HG02678 (cell line): Measurements from ENCODE around the gene COL4A1.
A peak's percentile ranks its signal among the peaks of the same experiment; 100 is the strongest.

Experiments used
- ATAC-seq: cut with Tn5 transposase; IDR thresholded peaks from one replicate; pipeline ENCODE4 v1.9.1; 2021; ENCODE audit warnings: mild to moderate bottlenecking, moderate library complexity; ENCODE audit not compliant: unreplicated experiment

COL4A1 gene

GRCh38 chr13:110341445-110342244 lies 34.7 kb upstream of the COL4A1 start:
- ATAC-seq: peak; percentile 77

DNA sequence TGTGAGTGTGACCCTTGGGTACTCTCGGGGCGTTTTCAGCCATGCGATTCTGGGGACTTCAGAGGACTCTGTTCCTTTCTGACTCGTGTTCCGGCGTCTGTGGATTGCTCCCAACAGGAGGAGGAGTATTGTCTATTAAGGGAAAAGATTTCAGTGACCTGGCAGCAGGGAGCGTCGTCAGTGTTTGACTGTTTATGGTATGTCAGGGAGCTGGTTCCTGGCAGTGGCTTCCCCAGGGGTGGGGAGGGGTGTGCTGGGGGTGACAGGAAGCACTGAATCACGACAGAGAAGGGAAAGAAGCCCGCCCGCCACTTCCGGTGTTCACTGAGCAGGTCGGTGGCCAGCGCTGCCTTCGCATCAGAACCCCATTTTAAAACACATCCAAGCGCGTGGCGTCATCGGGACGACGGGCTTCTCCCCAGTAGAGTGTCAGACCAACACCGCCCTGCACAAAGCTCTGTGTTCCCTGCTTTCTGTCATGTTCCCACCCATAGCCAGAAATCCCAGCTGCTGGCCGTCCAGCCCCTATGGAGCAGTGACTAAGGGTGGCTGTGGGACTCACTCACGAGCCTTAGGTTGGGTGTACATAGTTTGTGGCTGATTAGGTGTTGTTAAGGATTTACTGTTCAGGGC lies 34.0 kb upstream of the COL4A1 start:
- ATAC-seq: peak; percentile 57

DNA sequence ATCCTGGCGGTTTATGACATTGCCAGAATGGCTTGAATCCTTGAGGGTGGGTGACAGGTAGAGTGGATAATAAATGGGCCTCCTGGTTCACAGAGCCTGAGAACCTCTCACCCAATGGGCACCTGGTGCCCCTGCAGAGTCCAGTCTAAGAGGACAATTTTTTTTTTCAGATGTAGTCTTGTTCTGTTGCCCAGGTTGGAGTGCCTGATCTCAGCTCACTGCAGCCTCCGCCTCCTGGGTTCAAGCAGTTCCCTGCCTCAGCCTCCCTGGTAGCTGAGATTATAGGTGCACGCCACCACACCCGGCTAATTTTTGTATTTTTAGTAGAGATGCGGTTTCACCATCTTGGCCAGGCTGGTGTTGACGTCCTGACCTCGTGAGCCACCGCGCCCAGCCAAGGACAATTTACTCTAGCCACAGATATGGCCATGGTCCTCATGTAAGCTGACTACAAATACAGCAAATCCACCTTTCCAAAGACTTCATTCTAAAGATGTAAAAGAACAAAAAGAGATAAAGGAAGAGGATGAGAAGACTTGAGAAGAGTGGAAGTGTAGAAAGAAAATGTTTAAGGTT lies 33.1 kb upstream of the COL4A1 start:
- no peak for ATAC-seq

DNA sequence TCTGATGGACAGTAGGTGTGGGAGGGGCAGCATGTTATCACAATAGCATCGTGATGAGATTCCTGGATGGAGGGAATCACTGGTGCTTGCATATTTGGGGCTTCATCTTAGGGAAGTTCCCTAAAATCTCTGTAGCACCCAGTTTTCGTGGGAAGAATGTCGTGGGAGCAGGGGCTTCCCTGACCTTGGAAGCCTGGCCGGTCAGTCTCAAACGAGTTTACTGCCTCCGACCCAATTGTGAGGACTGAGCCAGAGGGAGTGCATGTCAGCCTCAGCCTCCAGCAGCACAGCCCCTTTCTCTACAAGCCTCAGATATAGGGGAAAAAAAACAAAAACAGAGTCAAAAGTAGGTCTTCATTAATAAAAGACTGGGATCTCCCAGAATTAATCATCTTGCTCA lies 32.3 kb upstream of the COL4A1 start:
- ATAC-seq: no peak

- ATAC-seq: no peak
Observed at GRCh38 chr13:110338441-110339101, 31.6 kb upstream of the COL4A1 start.

DNA sequence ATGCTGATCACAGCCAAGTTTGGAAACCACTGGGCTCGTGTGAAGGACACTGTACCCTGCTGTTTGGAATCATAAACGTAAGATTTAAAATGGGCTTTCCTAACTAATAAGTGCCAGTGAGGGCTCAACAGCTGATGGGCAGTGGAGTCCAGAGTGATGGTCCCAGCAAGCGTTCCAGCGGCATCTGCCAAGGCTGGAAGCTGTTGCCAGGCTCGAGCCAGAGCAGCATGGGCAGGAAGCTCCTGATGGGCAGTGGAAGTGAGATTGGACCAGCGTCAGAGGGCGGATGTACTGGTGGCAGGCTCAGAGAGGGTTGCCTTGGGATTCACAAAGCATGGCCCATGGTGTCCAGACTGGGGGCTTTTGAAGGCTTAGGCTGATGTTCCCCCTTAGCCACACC lies 30.3 kb upstream of the COL4A1 start:
- no peak for ATAC-seq

- no peak for ATAC-seq
Observed at GRCh38 chr13:110336681-110337080, 29.7 kb upstream of the COL4A1 start.

DNA sequence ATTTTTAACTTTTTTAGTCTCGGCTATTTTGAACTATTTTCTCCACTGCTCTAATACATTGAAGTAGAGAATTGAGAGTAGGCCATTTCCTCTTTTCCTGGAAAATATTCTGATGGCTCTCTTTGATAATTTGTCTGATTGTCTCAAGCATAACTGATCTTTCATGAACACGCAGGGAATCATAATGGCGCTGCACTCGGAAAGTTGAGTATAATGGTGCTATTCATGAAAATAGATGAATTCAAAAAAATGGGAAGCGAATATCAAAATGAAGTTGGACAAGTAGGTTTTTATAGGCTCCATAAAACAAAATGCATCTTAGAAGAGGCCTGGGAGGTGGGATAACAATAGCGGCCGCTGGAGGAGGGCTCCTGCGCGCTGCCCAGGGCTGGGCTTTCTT lies 29.2 kb upstream of the COL4A1 start:
- no peak for ATAC-seq

DNA sequence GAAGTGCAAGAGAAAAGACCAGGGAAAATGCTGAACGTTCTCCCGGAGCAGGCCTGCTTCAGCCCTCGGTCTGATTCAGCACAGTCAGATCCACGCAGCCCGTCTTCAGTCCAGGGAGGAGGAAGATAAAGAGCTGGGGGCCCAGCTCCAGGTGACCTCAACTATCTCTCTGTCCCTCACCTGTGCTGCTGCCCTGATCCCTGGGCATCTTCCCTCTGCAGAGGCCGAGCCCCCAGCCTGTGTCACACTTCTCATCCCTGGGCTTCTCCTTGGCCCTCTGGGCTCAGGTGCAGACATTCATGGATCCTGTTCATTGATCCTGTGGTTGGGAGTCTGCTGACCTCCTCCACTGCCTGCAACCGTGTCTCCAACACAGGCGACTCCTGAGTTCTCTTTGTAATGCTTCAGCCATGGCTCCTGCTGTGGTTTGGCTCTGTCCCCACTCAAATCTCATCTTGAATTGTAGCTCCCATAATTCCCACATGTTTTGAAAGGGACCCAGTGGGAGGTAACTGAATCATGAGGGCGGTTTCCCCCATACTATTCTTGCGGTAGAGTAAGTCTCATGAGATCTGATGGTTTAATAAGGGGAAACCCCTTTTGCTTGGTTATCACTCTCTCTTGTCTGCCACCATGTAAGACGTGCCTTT lies 28.0 kb upstream of the COL4A1 start:
- ATAC-seq: no peak

DNA sequence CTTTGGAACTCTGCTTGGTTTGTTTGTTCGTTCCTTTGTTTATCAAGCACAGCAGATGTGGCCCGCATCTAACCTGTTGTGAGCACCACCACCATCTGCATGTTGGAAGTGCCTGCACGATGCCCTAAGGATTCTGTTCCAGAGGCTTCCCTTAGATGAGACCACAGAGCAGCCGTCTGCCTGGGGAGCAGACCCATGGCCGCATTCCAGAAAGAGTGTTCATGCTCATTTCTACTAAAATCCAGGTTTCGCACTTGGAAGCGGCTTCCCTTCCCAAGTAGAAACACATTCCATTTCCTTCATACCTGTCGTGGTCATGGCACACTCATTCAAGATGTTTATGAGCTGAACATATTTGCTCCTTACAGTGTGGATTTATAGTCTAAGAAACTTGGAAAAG lies 27.3 kb upstream of the COL4A1 start:
- ATAC-seq: no peak

DNA sequence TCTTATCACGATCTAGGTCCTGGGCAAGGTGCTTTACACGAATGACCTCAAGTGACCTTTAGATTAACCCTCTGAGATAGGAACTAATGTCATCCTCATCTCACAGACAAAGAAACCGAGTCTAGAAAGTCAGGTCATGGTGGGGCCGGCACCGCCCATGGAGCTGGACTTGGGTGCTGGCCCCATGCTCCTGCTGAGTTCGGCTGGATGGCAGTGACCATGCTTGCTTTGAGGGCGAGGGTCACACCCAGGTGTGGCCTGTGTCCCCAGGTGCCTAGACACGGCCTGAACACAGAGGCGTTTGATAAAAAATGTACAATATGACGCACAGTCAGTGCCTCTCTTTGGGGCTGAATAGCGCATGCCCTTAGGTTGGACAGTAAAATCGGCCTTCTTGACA lies 26.9 kb upstream of the COL4A1 start:
- no peak for ATAC-seq

DNA sequence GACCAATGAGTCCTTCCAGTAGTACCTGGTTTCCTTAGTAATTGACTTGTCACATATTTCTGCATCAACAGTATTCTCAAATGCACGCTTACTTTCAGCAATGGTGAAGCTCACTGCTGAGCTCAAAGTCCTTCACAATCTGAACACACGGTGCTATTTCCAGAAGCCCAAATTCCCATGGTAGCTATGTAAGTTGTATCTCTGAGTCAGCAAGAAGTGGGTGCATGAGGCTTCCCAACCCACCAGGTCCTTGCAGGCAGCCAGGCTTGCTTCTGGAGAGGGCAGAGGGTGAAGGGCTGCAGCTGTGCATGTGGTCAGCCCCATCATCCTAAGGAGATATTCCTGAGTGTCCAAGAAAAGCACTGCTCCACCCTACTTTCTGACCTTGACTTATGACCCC lies 25.8 kb upstream of the COL4A1 start:
- ATAC-seq: no peak

- no peak for ATAC-seq
Observed at GRCh38 chr13:110331362-110331761, 24.4 kb upstream of the COL4A1 start.

DNA sequence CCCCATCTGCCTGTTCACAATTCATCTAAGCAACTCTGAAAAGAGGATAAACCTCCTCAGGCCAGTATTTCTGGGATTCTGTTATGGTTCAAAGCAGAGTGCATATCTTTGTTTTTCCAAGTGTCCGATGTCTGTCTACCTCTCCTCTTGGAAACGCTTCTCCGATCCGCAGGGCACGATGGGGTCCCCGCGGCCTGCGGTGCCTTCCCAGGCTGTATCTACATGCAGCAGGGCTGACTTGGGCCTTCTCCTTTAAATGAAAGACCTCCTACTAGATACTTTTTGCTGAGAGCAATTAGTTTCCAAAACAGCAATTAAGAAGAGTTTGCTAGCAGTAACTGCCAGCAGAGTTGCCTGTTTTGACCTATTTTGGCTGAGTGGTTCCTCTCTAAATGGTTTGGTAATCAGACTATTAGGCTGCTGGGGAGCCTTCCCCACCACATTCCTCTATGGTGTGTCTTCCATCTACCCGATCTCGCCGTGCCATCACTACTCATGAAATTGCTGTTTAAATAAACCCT lies 23.6 kb upstream of the COL4A1 start:
- no peak for ATAC-seq

- ATAC-seq: no peak
Observed at GRCh38 chr13:110329798-110330461, 23.0 kb upstream of the COL4A1 start.

DNA sequence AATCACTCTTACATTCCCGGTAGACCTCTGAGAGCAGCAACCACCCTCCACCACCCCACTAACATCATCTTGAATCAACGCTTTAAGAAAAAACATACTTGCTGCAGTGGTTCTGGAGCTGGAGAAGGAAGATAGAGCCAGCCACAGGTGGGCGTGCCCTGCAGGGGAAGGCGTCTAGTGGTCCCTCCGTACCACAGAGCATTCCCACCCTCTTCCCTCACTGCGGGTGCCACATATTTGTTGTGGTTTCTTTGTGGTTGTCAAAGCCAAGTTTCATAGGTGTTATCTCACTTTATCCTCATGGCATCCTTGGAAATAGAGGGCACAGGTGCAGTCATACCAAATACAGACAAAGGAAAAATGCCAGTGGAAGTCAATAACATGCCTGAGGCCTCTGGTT lies 22.3 kb upstream of the COL4A1 start:
- ATAC-seq: no peak

DNA sequence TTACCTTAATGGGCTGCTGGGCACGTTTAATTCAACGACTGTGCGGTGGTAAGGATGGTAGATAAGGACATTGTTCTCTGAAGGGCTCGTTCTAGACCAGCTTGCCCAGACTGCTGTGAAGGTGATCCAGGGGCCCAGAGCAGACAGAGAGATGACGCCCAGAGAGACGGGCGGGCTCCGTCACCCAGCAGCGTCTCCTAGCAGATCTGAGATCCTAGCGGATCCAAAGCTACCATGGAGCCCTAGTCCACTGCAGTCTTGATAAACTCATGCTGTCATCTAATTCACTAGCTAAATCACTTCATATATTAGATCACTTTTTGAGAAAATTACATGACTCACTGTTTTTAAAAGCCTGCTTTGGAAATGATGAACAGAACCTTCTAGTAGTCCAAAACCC lies 21.6 kb upstream of the COL4A1 start:
- no peak for ATAC-seq

GRCh38 chr13:110327051-110327721 lies 20.2 kb upstream of the COL4A1 start:
- ATAC-seq: no peak

- no peak for ATAC-seq
Observed at GRCh38 chr13:110326263-110326904, 19.4 kb upstream of the COL4A1 start.
